Caki2 (cell line): ENCODE results near the gene CIB1. TPM values are rescaled to one million over a fixed set of nuclear protein-coding genes. Genes with fewer than 3 reads are reported as not detected.
A peak's percentile ranks its signal among the peaks of the same experiment; 100 is the strongest.

Experiments
- DNase-seq: peaks from one replicate; pipeline ENCODE4 v3.0.0-alpha.2; 2015; ENCODE audit warnings: low read depth
- in situ Hi-C: cut with HindIII; loops from 2 replicates; pipeline ENCODE4 v1.10.0; 2016; ENCODE audit warnings: low sequenced_read_pairs, low pct_unique_long_range_greater_than_20kb, mixed read lengths
- total RNA-seq: library from RNA; depleted of rRNA; stranded (reverse); fragments of >200 nt; shearing (Covaris generic); gene quantifications from 2 replicates; pipeline ENCODE4 v1.2.3, GENCODE V29; 2014; ENCODE audit warnings: low replicate concordance

CIB1 gene
- total RNA-seq, 1 experiment from 2014 or later, result 334 TPM

DNA sequence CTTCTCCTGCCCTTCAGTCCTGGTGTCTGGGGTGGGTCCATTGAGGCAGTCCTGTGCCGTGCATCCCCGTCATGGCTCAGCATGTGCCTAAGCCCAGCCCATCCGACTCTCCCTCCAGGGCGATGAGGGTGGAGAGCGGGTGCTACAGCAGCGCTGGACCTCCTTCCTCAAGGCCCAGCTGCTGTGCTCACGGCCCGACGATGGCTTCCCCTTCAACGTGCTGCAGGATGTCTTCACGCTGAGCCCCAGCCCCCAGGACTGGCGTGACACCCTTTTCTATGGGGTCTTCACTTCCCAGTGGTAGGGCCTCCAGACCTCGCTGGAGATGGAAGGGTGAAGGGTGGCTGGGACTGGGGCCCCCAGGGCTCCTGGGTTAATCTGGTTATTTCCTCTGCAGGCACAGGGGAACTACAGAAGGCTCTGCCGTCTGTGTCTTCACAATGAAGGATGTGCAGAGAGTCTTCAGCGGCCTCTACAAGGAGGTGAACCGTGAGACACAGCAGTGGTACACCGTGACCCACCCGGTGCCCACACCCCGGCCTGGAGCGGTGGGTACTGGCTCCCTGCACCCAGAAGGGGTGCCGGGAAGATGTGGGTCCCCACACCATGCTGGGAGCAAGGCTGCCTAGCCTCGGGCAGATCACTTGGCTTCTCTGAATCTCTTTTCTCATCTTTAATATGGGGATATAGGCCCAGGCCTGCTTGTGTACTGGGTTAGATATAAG lies 10.1 kb downstream of the CIB1 start:
- DNase-seq, result no peak
- in situ Hi-C loops, result no loop called here

GRCh38 chr15:90222547-90222946 lies 11.2 kb downstream of the CIB1 start:
- in situ Hi-C loops, result no loop called here

DNA sequence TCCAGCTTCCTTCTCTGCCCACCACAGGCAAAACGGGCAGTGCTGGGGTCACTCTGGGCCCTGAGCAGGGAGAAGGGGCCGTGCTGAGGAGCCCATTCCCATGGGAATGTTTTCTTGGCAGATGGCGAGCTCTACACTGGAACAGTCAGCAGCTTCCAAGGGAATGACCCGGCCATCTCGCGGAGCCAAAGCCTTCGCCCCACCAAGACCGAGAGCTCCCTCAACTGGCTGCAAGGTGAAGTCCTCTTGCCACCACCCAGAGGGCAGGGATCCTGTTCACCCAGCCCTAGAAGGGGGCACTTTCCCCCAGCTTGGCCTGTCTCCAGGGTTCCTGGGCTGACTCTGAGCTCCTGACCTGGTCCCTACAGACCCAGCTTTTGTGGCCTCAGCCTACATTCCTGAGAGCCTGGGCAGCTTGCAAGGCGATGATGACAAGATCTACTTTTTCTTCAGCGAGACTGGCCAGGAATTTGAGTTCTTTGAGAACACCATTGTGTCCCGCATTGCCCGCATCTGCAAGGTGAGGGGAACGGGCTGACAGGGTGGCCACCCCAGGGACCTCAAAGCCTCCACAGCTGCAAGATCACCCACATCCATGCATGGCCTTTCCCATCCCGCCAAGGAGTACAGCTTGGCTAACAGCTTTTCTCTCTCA lies 12.4 kb downstream of the CIB1 start:
- in situ Hi-C loops, result no loop called here
- DNase-seq, result peak; percentile 51

More at GRCh38 chr15:90222547-90222946, 11.2 kb downstream of the CIB1 start:
- DNase-seq, result no peak

DNA sequence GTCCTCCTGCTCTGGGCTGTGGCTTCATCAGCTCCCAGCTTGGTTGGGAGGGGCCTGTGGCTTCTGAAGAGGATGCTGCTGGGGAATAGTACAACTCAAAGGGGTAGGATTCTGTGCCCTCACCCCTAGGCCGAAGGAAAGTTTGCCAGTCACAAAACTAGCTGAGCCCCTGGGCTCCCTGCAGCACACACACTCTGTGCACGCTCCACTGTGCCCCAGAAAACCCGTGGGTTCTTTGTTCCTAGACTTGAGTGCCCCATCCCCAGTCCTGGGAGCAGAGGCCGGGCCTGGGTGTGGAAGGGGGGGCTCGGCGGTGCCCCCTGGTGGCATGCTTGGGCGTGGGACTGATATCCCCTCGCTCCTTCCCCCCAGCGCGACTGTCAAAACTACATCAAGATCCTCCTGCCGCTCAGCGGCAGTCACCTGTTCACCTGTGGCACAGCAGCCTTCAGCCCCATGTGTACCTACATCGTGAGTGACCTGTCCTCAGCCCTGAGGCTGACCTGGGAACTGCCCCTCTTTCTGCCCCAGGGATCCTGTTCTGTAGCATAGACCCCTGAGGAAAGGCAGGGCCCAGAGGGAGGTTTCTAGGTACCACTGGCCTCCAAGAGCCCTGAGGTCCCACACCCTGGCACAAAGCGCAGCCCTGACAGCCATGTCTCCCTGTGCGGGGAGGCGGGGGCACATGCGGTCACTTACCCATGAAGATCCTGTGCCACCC lies 14.2 kb downstream of the CIB1 start:
- no peak for DNase-seq
- in situ Hi-C loops, result no loop called here

GRCh38 chr15:90217671-90218394 lies 15.9 kb downstream of the CIB1 start:
- DNase-seq, result no peak
- in situ Hi-C loops, result no loop called here

DNA sequence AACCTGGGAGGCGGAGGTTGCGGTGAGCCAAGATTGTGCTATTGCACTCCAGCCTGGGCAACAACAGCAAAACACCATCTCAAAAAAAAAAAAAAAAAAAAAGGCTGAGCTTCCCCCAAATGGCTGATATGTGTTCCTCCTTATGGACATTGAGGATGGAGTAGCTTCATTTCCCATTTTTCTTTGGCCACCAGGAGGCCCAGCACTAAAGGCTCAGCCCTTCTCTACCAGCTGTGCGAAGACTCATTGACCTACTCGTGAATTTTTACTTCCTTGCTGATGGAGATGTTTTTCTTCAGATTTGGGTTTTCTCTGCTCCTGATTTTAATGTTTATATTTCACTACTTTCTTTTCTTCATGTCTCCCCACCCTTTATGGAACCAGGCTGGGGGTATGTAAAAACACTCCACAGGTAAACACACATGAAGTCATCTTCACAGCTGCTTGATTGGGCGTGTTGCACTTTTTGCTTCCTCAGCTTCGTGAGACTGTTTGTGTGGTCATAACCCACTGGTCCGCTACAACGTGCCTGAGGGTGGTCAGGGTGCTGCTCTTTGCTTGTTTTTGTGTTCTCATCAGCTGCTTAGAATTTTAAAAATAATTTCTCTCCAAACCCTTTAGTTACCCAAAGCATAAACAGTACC lies 19.1 kb downstream of the CIB1 start:
- DNase-seq, result peak; percentile 47
- in situ Hi-C loops, result no loop called here

GRCh38 chr15:90213818-90214204 lies 19.9 kb downstream of the CIB1 start:
- in situ Hi-C loops, result no loop called here
- DNase-seq, result no peak

DNA sequence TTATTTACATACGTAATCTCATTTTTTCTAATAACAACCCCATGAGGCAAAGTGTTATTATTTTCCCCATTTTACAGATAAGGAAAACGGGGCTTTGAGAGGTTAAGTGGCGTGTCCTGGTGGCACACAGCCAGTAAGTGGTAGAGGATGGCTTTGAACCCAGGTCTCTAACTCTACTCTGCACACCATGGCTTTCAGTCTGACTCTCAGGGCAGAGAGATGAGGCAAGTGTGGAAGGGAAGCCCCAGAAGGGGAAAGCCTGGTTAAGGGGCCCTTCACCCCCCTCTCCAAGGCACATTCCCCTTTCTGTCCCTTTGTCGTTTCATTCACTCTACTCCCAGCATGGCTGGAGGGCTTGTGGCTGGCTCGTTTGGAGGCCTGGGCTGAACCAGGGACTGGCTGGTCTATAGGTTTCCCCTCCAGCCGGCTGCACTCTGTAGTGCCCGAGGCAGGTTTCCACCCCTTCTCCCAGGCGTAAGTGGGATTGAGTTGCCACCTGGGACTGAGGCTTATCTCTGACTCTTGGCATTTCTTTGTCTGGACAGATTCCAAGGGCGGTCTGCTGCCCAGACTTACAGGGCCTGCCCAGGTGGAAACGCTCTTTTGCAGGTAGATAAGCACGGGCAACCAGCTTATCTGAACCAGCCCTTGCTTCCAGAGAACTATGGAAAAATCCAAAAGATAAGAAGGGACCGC lies 20.5 kb downstream of the CIB1 start:
- in situ Hi-C loops, result no loop called here
- DNase-seq, result no peak

- peak; percentile 35 for DNase-seq
- in situ Hi-C loops, result no loop called here
Measured at GRCh38 chr15:90212221-90213098, 21.3 kb downstream of the CIB1 start.

DNA sequence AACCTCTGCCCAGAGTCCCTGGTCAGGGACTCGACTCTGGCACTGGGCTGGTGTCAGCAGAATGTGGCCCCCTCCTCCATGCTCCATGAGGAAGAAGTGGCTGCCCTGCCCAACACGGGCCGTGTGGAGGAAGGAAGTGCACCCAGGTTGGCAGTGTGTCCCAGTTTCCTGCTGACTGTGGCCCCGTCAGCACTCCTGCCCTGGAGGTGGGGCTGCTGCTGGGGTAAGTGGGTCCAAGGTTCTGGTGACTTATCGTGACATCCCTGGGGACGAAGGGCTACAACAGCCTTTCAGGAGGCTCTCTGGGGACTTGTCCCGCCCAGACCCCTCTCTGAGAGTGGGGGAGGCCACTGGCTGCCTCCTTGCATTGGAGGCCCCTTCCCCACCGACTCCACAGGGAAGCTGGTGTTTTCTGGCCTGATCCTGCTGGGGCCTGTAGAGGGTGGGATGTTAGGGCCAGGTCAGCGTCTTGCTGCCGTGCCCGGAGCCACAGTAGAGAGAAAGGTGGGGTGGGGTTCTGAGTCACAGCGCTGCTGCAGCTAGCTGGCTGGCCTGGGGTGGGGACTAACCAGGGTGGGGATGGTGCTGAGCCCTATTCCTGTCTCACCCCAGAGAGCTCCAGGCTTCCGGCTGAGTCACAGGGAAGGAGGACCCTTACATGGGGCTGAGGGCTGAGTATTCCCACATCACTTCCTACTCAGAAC lies 22.1 kb downstream of the CIB1 start:
- in situ Hi-C loops, result no loop called here
- peak; percentile 82 for DNase-seq

DNA sequence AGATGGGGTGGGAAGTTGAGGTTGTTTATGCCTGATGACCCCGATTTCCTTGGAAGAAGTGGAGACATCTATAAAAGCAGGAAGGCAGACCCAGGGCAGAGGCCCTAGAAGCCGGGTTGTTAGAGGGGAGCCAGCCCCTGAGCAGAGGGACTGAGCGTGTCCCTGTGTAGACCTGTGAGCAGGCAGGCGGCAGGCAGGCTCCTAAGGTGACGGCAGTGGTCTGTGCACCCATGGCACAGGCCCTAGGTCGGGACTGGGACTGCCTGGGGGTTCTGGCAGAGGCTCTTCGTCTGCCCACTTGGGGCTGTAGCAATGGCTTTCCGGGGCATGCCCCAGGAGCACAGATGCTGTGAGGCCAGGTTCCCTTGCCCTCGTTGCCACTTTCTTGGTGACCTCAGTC lies 22.7 kb downstream of the CIB1 start:
- in situ Hi-C loops, result no loop called here
- no peak for DNase-seq

DNA sequence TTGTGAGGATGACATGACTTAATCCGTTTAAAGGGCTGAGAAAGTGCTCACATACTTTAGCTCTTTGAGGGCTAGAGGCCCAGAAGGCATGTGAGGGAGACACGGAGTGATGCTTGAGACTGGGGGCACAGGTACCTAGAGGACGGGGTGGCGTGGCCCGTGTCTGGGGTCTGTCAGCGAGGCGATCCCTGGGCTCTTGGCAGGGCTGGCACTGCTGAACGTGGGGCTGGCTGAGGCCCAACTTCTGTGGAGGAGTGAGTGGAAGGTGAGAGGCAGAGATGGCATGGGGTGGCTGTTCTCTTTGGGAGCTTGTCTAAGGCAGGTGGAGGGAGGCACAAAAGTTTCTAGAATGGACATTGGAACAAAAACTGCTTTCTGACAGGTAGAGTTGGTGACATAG lies 23.1 kb downstream of the CIB1 start:
- no peak for DNase-seq
- in situ Hi-C loops, result no loop called here

- in situ Hi-C loops, result no loop called here
- no peak for DNase-seq
Measured at GRCh38 chr15:90209591-90209990, 24.1 kb downstream of the CIB1 start.

DNA sequence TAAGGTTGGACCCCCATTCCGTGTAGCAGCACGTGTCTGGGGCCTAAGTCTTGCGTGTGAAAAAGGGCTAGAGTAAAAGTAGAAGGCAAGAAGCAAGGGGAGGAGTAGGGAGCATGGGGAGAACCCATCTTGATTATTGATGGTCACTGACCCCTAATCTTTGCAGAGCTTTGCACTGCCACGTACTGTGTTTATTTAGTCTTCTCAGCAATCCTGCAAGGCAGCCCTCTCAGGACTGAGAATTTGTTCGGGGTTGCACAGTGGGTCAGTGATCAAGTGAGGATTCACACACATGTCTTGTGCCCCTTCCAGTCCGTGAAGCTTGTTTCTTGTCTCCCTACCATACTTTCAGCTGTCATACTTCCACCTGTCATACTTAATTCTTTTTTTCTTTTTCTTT lies 25.4 kb downstream of the CIB1 start:
- no peak for DNase-seq
- in situ Hi-C loops, result no loop called here

DNA sequence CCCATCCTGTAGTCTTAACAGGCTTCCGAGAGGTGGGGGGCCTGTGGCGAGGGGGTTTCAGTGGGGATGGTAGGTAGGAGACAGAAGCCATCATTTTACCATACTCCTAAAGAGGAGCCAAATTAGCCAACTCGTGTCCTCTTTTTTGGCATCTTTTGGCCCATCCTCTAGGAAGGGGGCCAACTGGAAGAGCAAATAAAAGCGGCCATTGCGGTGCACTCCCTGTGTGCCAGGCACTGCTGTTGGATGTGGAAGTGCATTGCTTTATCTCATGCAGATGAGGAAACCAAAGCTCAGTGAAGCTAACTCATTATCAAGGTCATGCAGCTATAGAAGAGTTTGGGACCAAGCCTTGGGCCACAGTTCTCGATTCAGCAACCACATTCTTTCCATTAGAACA lies 26.5 kb downstream of the CIB1 start:
- in situ Hi-C loops, result no loop called here
- DNase-seq, result no peak

DNA sequence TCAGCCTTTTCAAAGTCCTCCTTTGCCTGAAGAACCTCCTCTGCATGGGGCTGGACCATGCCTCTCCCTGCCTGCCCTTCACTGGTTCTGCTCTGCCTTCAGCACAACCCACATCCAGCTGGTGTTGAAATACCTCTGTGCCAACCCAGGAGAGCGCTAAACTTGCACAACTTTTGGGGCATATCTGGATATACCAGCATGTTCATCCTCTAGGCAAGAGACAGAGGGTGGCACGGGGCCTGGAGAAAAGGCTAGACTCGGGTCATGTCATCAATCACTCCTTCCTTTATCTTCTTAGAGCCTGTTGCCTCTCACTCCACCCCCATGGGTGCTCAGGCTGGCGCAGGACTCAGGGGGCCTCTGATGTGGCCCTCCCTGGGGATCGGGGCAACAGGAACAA lies 27.9 kb downstream of the CIB1 start:
- DNase-seq, result no peak
- in situ Hi-C loops, result no loop called here
